GM12891 (cell line): Measurements from ENCODE around the gene LRRC56.

Experiments used
- POLR2A ChIP-seq: IDR thresholded peaks from 2 replicates; pipeline ENCODE4 v1.6.1; 2011; ENCODE audit warnings: low read depth, low read length, control low read depth
- POLR2AphosphoS5 ChIP-seq: IDR thresholded peaks from 2 replicates; pipeline ENCODE4 v1.6.1; 2011; ENCODE audit warnings: low read depth, low read length, control low read depth
- TAF1 ChIP-seq: IDR thresholded peaks from 2 replicates; pipeline ENCODE4 v1.6.1; 2011; ENCODE audit warnings: low read depth, low read length, control low read depth

DNA sequence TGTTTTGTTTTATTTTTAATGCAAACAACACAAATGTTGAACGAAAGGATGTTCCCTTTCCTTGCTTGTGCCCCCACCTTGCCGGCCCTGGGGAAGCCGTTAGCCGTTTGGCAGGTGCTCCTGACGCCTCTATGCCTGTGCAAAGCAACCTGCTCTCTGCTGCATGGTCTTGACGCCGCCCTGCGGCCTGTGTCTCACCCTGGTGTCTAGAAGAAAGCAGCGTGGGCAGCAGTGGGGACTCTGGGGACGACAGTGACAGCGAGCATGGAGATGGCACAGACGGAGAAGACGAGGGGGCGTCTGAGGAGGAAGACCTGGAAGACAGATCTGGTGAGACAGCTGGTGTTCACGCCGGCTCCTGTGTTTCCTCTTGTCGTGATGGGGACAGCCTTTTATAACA is 44.4 kb downstream of the LRRC56 start:
- TF ChIP-seq POLR2A (no peak), POLR2AphosphoS5 (no peak), TAF1 (no peak)
